ENCODE data around the gene HOXB2.

Gene HOXB2

GRCh38 chr17:48578616-48579470 is 33.9 kb upstream of the HOXB2 start:
- DNase-seq: no peak

DNA sequence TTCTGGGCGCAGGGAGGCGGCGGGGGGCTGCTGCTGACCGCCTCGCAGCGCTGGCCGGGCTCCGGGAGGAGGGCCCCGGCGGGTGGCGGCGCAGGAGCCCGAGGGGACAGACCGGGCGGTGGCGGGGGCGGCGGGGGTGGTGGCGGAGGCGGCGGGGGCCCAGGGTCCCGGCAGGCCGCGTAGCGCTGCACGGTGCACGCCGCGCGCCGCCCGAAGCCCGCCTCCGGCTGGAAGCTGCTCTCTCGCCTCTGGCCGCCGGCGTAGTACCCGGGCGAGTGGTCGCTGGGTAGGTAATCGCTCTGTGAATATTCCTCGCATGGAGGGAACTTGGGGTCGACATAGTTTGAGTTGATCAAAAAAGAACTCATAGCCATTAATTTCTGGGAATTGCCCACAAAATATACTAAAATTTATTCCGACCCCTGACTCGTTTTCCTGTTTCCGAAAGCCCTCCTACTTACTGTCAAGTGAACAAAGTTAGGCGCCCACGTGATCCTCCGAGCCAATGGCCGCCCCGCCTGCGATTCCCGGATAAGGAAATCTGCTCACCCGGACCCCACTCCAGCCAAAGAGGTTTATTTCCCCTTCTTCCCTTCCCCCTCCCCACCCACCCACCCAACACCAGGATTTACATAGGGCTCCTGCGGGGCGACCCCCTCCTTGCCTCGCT is 33.2 kb upstream of the HOXB2 start, which contains the start of gene HOXB4:
Gene HOXB4, minus strand, starts transcription at position 405 of the 670 bp plus-strand sequence. Its CDS starts 31 bp downstream, at position 374.
- peak in 1 of 2 experiments; percentile 64 for DNase-seq

DNA sequence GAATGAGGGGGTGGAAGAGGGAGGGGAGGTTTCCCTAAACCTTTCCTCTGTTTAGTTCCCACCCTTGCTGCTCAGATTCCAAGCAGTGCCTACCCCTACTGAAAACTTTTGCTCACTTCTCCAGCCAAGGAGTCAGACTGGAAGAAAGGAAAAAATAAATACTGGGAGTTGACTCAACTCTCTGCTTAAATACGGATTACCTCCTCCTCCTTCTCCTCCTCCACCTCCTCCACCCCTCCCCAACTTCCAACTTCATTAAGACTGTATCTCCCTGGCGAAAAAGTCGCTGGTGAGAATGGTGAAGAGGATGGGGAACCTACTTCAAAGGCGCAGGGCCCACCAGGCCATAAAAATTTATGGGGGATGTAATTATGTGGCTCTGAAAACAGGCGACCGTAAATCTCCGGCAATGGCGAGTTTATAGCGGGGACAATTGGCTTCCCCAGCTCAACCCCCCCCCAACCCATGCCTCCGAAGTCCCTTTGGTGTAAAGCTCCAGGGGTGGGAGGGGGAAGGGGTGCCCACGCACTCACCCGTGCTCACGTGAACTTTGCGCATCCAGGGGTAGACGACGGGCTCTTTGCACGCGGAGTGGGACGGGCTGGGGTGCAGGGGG is 32.5 kb upstream of the HOXB2 start:
- no peak for DNase-seq

GRCh38 chr17:48576479-48577309 is 31.8 kb upstream of the HOXB2 start:
- no peak for DNase-seq

DNA sequence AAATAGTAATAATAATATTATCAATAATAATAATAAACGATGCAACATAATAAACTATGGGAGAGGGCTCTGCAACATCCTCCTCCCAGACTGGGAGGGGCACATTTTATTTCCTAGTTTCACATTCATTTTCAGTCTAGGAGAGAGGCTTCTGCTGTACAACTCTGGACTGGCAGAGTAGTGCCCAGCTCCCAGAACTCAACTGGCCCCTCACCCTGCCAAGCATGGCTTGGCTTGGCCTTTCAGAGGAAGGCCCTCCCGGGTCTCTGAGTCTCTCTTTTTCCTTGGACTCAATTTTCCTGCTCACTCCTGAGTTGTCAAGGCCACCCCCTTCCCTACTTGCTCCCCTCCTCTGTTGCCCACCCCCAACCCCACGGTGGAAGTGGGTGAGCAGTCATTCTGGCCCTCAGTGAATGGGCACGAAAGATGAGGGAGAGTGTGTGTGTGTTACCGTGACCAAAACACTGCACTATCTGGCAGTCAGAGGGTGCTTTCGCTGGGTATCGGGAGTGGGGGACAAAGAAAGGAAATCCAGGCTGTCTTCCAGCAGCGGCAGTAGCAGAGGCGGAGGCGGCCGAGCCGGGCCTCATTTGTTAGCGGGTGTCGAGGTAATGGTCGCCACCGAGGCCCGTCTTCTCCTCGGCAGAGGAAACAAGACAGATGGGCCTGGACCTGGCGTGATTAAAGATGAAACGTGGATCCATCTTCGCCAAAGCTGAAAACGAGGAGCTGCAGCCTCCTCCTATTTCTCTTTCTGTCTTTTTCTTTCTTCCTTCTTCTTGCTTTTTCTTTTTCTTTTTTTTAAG is 31.0 kb upstream of the HOXB2 start:
- no peak for DNase-seq

GRCh38 chr17:48575066-48575582 is 30.2 kb upstream of the HOXB2 start:
- DNase-seq: no peak

- DNase-seq: no peak
These were observed 29.7 kb upstream of the HOXB2 start for GRCh38 chr17:48574505-48575065.

GRCh38 chr17:48571826-48572417 is 27.0 kb upstream of the HOXB2 start:
- no peak for DNase-seq

DNA sequence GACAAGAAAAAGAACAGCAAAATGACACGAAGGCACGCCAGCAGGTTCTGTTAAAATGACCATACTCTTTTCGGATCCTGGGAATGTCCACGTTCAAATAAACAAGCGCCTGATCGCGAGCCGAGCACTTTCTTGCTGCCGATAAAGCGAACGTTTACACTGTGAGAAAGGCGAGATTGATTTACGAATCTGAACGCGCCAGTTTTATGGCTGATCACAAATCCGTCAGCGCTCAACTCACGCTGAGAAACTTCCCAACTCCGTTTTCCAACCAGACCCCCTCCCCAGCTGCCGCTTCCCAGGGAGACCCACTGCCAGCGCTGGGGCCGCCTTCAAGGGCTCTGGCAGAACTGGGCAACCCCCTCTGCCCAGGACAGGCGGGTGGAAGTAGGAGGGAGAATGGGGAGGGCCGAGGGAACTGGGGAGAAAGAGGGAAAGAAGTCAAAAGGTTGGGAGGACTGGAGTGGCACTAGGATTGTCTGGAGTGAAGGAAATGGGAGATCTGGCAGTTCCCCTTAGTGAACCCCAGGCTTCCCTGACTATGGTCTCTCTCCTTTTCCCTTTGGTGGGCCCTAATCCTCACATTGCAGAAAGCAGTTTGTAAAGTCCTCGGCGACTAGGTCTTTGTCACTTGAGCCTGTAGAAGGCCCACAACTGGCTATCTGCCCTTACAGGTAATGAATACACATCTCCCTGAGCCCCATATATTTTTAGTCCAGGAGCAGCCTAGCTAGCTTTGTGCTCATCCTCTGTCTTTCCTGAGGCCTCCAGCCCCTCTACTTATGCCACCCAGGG is 26.3 kb upstream of the HOXB2 start:
- no peak for DNase-seq

GRCh38 chr17:48570325-48571023 is 25.6 kb upstream of the HOXB2 start:
- no peak for DNase-seq

DNA sequence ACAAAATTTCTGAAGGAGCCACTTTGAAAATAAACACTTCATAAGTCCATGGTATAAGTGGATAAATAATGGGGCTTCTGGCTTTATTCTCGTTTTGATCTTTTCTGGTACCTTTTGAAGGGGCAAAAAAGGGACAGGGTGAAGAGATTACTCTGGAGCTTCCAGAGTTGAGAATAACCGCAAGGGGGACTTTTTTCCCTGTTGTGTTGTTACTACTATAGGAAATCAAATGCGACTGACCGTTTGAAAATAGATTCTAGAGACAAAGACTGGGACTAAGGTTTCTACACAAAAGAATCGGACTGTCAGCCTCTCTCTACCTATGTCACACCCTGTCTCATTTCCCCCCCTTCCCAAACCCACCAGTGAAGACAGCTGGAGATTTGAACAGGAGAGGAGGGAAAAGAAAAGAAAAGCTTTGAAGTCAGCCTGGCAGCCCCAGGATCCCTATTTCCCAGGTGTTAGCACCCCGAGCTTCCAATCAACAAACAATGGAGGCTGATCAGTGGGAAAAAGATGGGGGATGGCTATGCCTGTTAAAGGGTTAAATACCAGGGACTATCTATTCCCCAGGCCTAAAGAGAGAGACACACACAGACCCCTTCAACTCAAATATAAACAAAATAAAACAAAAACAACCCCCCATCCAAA is 24.9 kb upstream of the HOXB2 start:
- DNase-seq: no peak

DNA sequence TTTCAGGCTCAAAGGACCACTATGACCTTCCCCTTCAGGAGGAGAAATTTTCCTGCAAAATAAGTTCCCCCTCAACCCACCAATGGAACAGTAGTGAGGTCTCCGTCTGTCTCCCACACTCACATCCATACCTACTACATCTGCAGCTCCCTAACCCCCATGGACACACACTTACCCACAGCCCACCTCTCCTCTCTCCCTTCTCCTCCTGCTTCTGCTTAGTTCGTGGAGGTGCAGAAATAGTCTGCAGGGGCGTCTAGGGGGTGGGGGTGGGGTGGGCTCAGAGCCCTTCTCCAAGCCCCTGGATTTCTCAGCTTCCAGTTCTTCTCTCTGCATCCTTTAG is 24.3 kb upstream of the HOXB2 start:
- DNase-seq: no peak

DNA sequence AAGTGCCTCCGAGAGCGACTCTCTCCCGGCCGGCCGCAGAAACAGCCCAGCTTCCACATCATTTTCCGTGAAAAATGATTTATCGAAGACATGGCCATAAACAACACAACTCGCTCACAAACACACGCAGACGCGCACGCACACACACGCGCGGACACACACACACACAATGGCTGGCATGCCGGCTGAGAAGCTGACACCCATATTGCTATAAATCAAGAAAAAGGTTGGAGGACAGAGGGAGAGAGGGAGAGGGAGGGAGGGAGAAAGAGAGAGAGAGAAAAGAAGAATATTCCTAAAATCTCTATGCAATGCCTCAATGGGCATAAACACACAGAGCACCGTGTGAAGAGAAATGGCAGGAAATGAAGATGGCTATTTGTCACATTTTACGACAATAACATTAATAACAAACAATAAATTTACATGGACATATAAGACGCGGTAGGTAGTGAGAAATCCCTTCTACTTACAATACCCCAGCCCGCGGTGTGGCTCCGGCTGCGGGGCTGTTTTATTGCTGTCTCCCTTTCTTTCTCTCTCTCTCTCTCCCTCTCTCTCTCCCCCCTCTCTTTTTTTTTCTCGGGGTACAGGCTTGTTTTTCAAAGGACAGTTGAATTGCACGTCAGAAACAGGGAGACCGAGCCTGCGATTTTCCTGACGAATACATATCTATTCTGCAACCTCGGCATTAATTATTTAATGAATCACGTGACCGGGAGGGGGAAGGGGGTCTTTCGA is 23.8 kb upstream of the HOXB2 start:
- no peak for DNase-seq

DNA sequence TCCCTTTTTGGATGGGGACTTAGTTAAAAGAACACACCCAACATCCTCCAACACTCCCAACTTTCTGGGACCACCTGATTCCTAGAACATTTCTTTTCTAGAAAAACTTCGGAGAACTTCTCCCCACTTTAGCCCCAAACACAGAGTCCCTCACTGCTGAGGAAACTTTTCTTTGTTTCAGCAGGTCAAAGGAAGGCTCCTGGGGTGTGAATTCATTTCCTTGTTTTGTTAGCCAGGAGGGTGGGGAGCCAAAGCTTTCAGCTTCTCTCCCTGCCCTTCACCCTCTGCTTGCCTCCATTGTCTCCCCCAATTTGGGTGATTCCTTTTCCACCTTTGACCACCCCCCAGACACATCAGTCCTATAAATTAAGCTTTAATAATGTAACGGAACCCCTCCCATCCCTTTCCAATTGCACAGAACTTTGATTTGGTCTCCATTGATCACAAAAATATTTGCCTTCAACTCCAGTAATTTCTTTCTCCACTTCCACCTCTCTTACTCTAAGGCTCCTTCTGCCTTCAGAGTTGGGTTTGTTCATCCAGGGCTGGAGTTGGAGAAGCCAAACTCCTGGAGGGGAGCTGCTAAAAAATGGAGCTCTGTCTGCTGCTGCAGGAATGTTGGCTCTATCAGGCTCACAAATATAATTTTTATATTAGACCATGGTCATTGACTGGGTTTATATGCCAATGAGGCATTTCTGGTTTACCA is 22.9 kb upstream of the HOXB2 start:
- DNase-seq: no peak

- DNase-seq: no peak
These were observed 22.3 kb upstream of the HOXB2 start for GRCh38 chr17:48567209-48567608.

DNA sequence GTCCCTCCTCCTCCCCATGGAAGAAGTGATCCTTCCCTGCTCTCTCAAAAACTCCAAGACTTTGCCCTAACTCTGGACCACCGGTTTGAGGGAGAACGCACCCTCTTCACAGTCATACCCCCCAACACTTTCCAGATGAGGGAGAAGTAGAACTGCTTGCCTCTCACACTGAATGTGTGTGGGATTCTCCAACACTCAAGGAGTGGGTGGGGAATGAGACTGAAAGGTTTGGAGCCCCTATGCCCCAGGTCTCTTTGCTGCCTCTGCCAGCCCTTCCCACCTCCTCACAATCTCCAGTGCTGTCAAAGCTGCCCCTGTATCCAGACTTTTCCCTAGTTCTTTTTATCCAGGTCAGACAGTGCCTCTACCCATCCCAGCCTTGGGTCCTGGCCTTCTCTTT is 21.8 kb upstream of the HOXB2 start:
- no peak for DNase-seq

DNA sequence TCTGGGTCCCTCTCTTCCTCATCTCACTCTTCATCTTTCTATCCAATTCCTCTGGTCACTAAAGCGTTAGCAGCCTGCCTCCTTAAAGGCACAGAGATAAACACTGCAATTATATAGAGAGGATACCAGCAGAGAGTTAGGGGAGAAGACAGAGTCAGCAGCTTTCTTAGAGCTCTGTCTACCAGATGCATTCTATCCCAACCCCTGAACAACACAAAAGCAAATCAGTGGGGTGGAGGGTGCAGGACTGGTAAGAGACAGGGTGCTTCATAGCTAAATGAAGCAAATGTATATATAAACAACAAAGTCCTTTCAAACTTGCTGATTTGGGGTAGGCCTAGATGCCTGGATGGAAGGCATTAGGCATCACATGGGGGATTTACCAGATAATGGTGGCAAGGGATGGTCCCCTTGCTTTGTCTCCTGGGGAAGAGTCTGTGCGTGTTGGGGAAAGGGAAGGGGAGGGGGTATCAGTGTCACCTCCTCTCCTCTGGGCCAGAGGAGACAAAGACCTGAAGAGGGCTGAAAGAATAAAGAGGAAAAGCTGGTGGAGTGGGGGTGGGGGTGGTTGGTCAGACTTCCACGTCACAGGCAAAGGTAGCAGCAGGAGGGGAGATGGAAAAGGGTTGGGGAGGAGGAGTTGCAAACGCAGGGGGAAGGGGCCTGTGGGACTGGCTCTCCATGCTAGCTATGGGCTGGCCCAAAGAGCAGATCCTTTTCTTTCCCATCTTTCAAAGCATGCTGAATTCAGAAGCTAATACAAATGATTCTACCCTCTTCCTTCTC is 21.2 kb upstream of the HOXB2 start:
- DNase-seq: no peak

Data from NCI-H446 (cell line).